ENCODE results near the gene ECSCR. TPM values are rescaled to one million over a fixed set of nuclear protein-coding genes. Genes with fewer than 3 reads are reported as not detected.

Gene ECSCR
- total RNA-seq, 1 donor from 2014 or later, result 48.8 TPM

DNA sequence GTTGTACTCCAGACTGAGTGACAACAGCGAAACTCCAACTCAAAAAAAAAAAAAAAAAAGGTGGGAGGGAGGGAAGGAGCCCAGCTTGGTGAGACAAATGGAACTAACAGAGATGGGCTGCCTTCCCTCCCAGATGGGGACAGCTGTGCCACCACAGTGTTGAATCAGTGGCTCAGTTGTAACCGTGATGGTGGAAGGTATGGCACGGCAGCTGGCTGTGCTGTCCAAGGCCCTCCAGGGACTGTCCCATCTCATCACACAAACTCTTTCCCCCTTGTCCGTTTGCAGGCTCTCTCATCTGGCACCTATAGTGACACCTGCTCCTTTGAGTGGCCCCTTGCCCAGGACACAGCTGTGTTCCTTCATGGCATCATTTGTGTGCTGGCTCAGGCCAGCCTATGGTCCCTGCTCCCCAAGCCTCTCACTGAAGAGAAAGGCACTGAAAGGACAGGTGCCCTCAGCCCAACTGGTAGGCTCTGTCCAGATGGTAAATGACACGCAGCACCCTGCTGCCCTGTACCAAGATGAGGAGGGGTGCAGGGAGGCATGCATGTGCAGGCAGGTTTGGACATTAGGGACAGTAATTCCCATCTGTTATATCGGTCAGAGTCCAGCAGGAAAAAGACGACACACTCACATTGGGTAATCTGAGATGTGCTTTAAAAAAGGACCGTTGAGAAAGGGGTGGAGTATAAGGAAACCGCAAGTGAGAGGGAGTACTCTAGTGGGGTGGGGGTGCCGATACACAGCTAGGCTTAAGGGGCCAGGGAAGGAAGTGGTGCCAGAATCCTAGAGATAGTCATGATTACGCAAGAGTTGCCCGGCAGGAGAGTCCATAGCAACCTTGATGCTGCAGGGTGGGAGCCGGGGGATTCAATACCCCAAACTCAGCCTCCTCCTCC, 12.6 kb upstream of the ECSCR start:
- Histone ChIP-seq H3K9me3 (no peaks in the 10 kb centered on the region), H3K27me3 (ENCODE audit: low read depth) (no peaks in the 10 kb centered on the region), H3K4me1 (peaks cover 62% of the 10 kb centered on the region), H3K4me3 (no peak overlapping the region), H3K27ac (peak overlapping the region; percentile 24), H3K36me3 (peaks cover 55% of the 10 kb centered on the region)
- DNase-seq (no peak), ATAC-seq (peak; percentile 71 to 83)
- intact Hi-C loops (cut with DNase I), result no loop called here
- TF ChIP-seq, protein P1, sequence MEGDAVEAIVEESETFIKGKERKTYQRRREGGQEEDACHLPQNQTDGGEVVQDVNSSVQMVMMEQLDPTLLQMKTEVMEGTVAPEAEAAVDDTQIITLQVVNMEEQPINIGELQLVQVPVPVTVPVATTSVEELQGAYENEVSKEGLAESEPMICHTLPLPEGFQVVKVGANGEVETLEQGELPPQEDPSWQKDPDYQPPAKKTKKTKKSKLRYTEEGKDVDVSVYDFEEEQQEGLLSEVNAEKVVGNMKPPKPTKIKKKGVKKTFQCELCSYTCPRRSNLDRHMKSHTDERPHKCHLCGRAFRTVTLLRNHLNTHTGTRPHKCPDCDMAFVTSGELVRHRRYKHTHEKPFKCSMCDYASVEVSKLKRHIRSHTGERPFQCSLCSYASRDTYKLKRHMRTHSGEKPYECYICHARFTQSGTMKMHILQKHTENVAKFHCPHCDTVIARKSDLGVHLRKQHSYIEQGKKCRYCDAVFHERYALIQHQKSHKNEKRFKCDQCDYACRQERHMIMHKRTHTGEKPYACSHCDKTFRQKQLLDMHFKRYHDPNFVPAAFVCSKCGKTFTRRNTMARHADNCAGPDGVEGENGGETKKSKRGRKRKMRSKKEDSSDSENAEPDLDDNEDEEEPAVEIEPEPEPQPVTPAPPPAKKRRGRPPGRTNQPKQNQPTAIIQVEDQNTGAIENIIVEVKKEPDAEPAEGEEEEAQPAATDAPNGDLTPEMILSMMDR (IDR thresholded peaks at IDR 0.05), result no peak

- TF ChIP-seq, protein P1 (IDR thresholded peaks at IDR 0.05), result peak; percentile 14
- ATAC-seq, result no peak
- Histone ChIP-seq H3K27ac (peak overlapping the region; percentile 61), H3K9me3 (no peaks in the 10 kb centered on the region), H3K27me3 (ENCODE audit: low read depth) (no peaks in the 10 kb centered on the region), H3K4me1 (peaks cover 56% of the 10 kb centered on the region), H3K4me3 (no peak overlapping the region), H3K36me3 (peaks cover 40% of the 10 kb centered on the region)
- no peak for DNase-seq
- intact Hi-C loops (cut with DNase I), result no loop called here
Measured at GRCh38 chr5:139473565-139473964, 11.0 kb upstream of the ECSCR start.

DNA sequence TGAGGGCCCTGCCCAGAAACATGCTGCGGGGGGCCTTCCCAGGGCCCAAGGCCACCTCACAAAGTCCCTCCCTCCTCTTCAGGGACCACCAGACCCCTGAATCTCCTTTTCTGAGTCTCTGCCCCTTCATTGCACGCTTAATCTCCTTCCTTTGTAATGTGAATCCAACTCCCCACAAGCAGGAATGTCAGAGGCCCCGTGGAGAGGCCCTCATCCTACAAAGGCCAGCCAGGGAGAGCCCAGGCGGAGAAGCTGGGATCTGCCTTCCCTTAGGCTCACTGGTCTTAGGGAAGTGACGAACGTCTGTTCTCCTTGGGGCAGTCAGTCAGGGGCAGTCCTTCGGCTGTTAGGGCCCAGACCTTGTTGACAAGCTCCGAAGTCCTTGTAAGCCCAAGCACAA, 10.6 kb upstream of the ECSCR start:
- H3K4me3 ChIP-seq, result no peak overlapping the region
- H3K36me3 ChIP-seq, result peaks cover 36% of the 10 kb centered on the region
- intact Hi-C loops (cut with DNase I), result no loop called here
- H3K27me3 ChIP-seq (ENCODE audit: low read depth), result no peaks in the 10 kb centered on the region
- DNase-seq (no peak), ATAC-seq (no peak)
- TF ChIP-seq, protein P1 (IDR thresholded peaks at IDR 0.05), result no peak
- H3K27ac ChIP-seq, result peak overlapping the region; percentile 61
- no peaks in the 10 kb centered on the region for H3K9me3 ChIP-seq
- H3K4me1 ChIP-seq, result peaks cover 55% of the 10 kb centered on the region

GRCh38 chr5:139472386-139473030, 10.0 kb upstream of the ECSCR start:
- Histone ChIP-seq H3K9me3 (no peaks in the 10 kb centered on the region), H3K36me3 (peaks cover 30% of the 10 kb centered on the region), H3K27me3 (ENCODE audit: low read depth) (no peaks in the 10 kb centered on the region), H3K4me1 (peaks cover 55% of the 10 kb centered on the region), H3K4me3 (no peak overlapping the region), H3K27ac (peak overlapping the region; percentile 61)
- ATAC-seq, result no peak
- intact Hi-C loops (cut with DNase I), result no loop called here
- no peak for DNase-seq
- TF ChIP-seq, protein P1 (IDR thresholded peaks at IDR 0.05), result no peak

DNA sequence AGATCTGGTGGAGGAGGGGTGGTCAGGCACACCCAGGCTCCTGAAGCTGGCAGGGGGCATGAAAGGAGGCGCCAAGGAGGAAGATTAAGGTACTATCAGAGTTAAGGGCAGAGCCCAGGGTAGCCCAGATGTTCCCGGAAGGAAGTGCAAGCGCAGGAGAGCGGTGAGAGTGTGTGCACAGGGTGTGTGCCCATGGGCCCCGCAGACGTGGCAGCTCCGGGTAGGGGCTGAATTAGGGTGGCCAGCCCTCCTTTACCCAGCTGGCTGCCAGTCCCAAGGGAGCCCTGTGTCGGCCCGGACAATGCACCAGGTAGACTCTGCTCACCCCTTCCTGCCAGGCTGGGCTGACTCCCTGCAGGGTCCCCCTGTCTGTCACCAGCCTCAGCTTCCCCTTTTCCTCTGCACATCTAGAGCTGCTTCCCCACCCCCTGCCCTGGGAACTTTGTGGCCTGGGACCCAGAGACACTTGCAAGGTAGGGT, 8.3 kb upstream of the ECSCR start, which contains the start of gene SMIM33:
Gene SMIM33 (plus strand): TSS at position 184 of the 480 bp plus-strand sequence. CDS start 118 bp downstream, at position 302.
- peak; percentile 19 to 37 for ATAC-seq
- TF ChIP-seq, protein P1 (IDR thresholded peaks at IDR 0.05), result no peak
- Histone ChIP-seq H3K9me3 (no peaks in the 10 kb centered on the region), H3K4me3 (peak within 1 kb of the TSS; percentile 25), H3K27me3 (ENCODE audit: low read depth) (no peaks in the 10 kb centered on the region), H3K4me1 (peaks cover 50% of the 10 kb centered on the region), H3K36me3 (peaks cover 13% of the 10 kb centered on the region), H3K27ac (peak within 1 kb of the TSS; percentile 58)
- no peak for DNase-seq
- intact Hi-C loops (cut with DNase I), result no loop called here

Data from lower lobe of right lung (tissue), 2 donors.